Large intestine (tissue), 3 donors: ENCODE results near the gene DLST. TPM values are rescaled to one million over a fixed set of nuclear protein-coding genes. Genes with fewer than 3 reads are reported as not detected.

Experiments used
- DNase-seq, 2 donors: peaks; one replicate each; pipeline versions ENCODE4 v3.0.0 to v3.0.0-alpha.2; 2013
- H3K27ac ChIP-seq: one replicate; pipeline ENCODE4 v1.5.1; 2013; ENCODE audit warnings: low read length
- H3K27me3 ChIP-seq: 2 replicates; pipeline ENCODE4 v1.6.1; 2013; ENCODE audit warnings: low read length; ENCODE audit not compliant: control insufficient read depth, insufficient read depth
- H3K36me3 ChIP-seq: 2 replicates; pipeline ENCODE4 v1.6.1; 2013; ENCODE audit warnings: low read length; ENCODE audit not compliant: control insufficient read depth, insufficient read depth
- H3K4me1 ChIP-seq: one replicate; pipeline ENCODE4 v1.6.1; 2013; ENCODE audit warnings: low read length; ENCODE audit not compliant: control insufficient read depth, insufficient read depth
- H3K4me3 ChIP-seq: one replicate; pipeline ENCODE4 v1.5.1; 2013; ENCODE audit warnings: low read length
- H3K9me3 ChIP-seq: one replicate; pipeline ENCODE4 v1.6.1; 2013; ENCODE audit warnings: mild to moderate bottlenecking, low read depth, low read length, moderate library complexity; ENCODE audit not compliant: control insufficient read depth
- WGBS: methylation state at CpG from one replicate; pipeline ENCODE4 v1.1.5; 2013; ENCODE audit warnings: low lambda C conversion rate; ENCODE audit not compliant: insufficient coverage; 5-methylcytosine and 5-hydroxymethylcytosine counted together
- polyA plus RNA-seq: library from polyadenylated mRNA; unstranded; fragments of 120-200 nt; gene quantifications from one replicate; pipeline ENCODE4 v1.2.1, GENCODE V29; 2013

Gene DLST
- polyA plus RNA-seq, 1 donor = 105 TPM

DNA sequence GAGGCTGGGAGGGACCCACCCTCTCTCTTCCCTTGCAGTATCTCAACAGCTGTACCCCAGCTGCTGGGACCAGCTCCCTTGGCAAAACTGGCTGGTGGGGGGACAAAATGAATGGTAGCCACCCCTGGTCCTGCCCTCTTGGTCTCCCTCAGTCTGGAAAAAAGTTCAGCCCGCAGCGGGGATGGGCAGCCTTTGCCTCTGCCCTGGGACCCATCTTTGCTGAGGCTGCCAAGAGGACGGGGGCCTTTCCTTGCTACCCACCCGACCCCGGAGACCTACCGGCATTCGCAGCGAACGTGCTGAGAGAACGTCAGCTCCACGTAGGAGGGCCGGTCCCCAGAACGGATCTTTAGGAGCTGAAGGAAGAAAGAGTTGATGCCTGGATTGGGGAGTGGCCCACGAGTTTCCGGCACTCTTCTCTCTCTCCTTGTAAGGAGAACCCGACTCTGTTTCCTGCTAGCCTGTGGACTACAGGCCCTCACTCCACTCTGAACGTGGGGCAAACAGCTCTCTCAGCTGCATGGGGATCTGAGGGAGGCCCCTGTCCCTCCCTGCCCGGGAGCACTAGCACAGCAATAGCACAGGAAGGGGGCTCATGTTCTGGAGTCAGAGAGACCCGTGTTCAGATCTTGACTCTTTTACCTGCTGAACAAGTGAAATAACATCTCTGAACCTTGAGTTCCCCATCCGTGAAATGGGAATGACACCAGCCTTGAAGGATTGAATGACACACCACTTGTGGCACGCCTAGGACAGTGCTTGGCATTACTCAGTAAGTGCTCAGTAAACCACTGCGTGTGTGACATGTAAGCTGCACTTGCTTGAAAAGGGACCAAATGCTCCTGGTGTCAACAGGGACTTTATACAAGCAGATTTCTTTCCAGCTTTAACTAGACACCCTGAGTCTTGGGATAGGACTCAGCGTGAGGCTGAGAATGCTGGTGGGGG, 66.8 kb downstream of the DLST start:
- H3K27ac ChIP-seq = no peak overlapping the region
- H3K27me3 ChIP-seq = no peaks in the 10 kb centered on the region
- H3K4me3 ChIP-seq = no peak overlapping the region
- peaks cover 12% of the 10 kb centered on the region for H3K36me3 ChIP-seq
- no peak for DNase-seq
- H3K4me1 ChIP-seq = peaks cover 48% of the 10 kb centered on the region
- no peaks in the 10 kb centered on the region for H3K9me3 ChIP-seq
- no CpG with 5 or more reads among the region's 23 CpGs for WGBS

DNA sequence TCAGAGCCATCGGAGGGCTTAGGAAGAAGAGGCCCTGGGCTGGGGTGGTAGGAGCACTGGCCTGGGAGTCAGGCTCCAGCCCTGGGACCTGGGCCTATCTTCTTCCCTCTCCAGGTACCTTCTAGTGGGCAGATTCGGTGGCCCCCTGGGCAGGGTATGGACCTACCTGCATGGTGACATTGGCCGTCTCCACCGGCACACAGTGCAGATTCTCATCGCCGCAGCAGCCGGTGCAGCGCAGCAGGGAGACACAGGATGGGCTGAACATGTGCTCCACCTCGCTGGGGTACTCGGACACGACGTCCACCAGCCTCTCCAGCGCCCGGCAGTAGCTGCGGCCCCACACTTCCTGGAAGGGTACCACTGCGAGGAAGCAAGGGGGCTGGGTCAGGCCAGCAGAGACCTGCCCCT, 67.5 kb downstream of the DLST start:
- Histone ChIP-seq H3K4me1 (peaks cover 55% of the 10 kb centered on the region), H3K27ac (no peak overlapping the region)

DNA sequence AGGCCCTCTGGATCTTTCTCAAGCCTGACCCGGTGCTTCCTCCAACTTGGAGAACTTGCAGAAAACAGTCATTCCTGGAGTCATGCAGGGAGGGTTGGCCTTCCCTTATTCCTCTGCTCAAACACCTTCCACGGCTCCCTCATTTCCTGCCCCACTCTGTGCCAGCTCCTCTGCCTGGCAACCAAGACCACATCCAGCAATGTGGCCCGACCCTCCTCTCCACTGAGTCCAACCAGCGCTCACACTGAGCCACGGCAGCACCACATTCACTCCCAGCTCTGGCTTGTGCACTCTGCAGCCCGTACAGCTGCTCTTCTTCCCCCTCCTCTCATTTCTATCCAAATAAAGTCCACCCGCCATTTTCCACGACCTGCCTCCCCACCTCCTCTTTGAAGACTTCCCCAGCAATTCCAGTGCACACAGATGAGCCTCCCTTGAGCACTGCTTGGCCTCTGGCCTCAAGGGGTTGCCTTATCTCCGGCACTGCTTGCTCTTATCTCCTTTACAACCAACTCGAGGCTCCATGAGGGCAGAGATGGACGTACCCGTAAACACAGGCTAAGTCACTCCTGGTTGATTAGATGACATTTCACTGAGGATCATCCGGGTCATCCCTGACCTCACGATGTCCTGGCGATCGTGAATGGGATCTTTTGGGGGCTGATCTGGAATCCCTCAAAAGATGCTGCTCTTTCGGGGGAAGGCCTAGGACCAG, 68.3 kb downstream of the DLST start:
- peak; percentile 71 to 81 for DNase-seq
- WGBS = no CpG with 5 or more reads among the region's 17 CpGs
- peak overlapping the region; percentile 79 for H3K27ac ChIP-seq

More for the DNA sequence above, 67.5 kb downstream of the DLST start:
- H3K27me3 ChIP-seq = no peaks in the 10 kb centered on the region
- no peak for DNase-seq
- no peak overlapping the region for H3K4me3 ChIP-seq
- H3K36me3 ChIP-seq = peaks cover 12% of the 10 kb centered on the region
- H3K9me3 ChIP-seq = no peaks in the 10 kb centered on the region
- no CpG with 5 or more reads among the region's 16 CpGs for WGBS

DNA sequence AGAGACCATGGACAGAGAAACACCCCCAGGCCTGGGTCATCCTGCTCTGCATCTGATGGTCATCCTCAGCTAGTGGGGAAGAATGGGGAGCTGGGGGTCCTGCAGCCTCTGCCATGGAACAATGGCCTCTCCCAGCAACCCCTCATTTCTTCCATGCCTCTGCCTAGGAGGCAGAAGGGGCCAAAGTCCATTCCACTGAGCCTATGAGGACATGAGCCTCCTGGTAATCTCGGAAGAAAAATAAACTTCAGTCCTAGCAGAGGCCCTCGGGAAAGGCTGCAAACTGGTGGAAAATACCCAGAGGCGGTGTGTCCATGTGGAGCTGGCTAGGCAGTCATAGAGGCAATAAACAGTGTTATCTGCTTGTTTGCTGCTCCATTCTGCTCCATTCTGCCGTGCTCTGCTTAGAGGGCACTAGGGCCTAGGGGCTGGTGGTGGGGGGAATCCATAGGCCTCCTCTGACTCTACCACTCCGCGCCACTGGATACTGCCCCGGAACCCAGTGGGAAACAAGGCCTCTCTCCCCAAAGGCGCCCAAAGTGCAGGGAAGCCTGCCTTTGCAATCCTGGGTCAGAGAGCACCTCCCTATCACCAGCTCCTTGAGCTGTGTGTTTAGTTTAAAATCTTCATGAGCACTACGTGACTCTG, 69.2 kb downstream of the DLST start:
- WGBS = no CpG with 5 or more reads among the region's 9 CpGs
- Histone ChIP-seq H3K9me3 (no peaks in the 10 kb centered on the region), H3K27me3 (no peaks in the 10 kb centered on the region), H3K36me3 (peaks cover 12% of the 10 kb centered on the region), H3K4me1 (peaks cover 67% of the 10 kb centered on the region), H3K4me3 (no peak overlapping the region), H3K27ac (peak overlapping the region; percentile 79)
- DNase-seq = peak; percentile 89 to 95

More for the DNA sequence above, 68.3 kb downstream of the DLST start:
- H3K36me3 ChIP-seq = peaks cover 12% of the 10 kb centered on the region
- H3K4me1 ChIP-seq = peaks cover 63% of the 10 kb centered on the region
- no peak overlapping the region for H3K4me3 ChIP-seq
- H3K27me3 ChIP-seq = no peaks in the 10 kb centered on the region
- H3K9me3 ChIP-seq = no peaks in the 10 kb centered on the region

DNA sequence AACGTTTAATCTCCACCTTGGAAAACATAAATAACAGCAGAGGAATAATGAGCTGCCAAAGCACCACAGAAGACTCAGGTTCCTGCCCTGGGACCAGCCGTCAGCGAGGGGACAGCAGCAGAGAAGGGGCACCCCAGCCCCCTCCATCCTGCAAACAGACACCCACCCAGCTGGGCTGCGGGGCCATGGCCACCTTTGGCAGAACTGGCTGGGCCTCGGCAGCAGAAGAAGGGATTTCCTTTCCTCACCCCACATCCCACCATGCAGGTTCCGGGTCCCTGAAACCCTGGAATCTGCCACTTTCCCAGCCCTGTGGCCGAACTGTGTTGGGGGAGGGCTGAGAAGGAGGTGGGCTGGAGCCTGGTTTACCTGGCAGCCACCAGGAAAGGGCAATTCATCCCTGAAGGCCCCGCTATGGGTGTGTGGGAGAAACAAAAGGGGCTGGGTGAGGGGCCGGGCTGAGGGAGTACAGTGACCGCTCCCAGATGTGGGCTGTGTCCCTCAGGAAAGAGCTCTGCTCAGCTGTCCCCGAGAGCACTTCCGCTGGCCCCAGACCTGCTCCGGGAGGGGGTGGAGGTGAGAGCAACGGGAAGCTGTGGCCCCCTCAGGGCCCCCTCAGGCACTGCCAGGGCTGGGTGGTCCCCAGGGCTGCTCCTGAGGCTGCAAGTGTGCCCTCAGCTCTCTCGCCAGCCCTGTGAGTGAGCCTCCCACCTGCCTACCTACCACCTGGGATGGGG, 69.9 kb downstream of the DLST start:
- H3K36me3 ChIP-seq = peaks cover 12% of the 10 kb centered on the region
- H3K9me3 ChIP-seq = no peaks in the 10 kb centered on the region
- WGBS = no CpG with 5 or more reads among the region's 15 CpGs
- H3K4me3 ChIP-seq = peak overlapping the region; percentile 1
- H3K4me1 ChIP-seq = peaks cover 65% of the 10 kb centered on the region
- peak overlapping the region; percentile 79 for H3K27ac ChIP-seq
- H3K27me3 ChIP-seq = no peaks in the 10 kb centered on the region
- peak in 1 of 2 donors; percentile 76 for DNase-seq

DNA sequence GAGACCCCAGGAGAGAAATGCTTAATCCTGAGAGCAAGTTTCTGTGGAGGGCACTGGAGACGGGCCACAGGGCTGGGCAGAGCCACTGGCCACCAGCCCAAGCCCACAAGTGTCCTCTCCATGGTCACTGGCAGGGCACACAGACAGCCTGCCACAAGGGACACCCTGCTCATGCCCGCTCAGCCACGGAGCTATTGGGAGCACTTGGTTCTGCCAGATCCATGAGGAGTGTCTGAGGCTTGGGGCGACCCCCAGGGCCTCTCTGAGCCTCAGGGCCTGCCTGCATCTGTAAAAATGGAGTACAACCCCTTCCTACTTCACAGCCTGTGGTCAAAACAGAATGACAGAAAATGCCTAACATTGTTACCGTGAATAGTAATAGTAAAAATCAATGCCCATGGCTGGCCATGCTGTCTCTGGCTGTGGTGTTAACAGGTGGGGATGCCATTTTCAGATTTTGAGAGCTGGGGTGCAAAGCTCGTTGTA, 70.5 kb downstream of the DLST start:
- Histone ChIP-seq H3K4me3 (peak overlapping the region; percentile 1), H3K4me1 (peaks cover 65% of the 10 kb centered on the region), H3K27ac (peak overlapping the region; percentile 79), H3K9me3 (no peaks in the 10 kb centered on the region), H3K27me3 (no peaks in the 10 kb centered on the region), H3K36me3 (peaks cover 10% of the 10 kb centered on the region)
- no peak for DNase-seq
- no CpG with 5 or more reads among the region's 6 CpGs for WGBS

DNA sequence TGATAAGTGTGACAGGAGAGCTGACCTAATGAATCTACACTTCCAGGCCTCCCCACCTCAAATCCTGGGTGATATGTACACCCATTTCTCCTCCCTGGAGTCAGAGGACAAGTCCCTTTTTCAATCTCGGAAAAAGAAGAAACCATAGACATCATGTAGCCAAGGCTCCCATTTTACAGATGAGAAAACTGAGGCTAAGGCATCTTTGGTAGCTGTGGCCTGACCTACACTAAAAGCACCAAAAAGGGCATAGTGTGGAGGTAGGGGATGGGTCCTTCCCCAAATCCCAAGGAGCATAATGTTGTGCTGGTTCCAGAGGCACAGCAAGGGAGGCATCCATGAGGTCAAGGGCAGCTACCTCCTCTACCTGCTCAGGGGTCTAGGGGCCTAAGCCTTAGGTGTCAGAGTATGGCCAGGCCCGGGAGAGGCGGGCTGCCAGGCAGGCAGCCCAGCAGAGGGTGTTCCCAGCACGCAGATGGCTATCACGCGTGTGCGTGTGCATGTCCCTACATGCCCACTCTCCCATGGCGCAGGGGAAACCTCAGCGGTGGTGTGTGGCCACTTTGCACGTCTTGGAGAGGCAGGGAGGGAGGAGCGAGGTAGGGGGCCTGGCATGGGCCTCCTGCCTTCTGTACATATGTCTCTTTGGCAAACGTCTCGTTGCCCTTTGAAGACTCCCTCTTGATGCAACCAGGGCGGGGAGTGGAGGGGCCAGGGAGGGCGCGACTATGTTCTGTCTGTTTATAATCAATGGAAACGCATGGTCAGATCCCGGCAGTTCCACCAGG, 71.2 kb downstream of the DLST start:
- Histone ChIP-seq H3K36me3 (peaks cover 7% of the 10 kb centered on the region), H3K27me3 (no peaks in the 10 kb centered on the region), H3K4me1 (peaks cover 65% of the 10 kb centered on the region), H3K27ac (no peak overlapping the region), H3K9me3 (no peaks in the 10 kb centered on the region), H3K4me3 (no peak overlapping the region)
- WGBS = no CpG with 5 or more reads among the region's 18 CpGs
- DNase-seq = no peak
